Esophagus squamous epithelium (tissue), 5 donors: Measurements from ENCODE around the gene ZP2. TPM values are rescaled to one million over a fixed set of nuclear protein-coding genes. Genes with fewer than 3 reads are reported as not detected.

Experiments used
- DNase-seq: peaks from one replicate; lab custom pipeline; 2025; lab: John Stamatoyannopoulos, UW
- H3K27ac ChIP-seq, 4 donors: fragments of 200-600 bp; sonication (generic); one replicate each; pipeline ENCODE4 v1.5.1; 2016 to 2019; ENCODE audit warnings: mild to moderate bottlenecking in 1 of 4
- H3K27me3 ChIP-seq, 4 donors: fragments of 200-600 bp; sonication (generic); 1 replicate in 3 of 4; 2 replicates in 1 of 4; pipeline versions ENCODE4 v1.5.1 to v1.6.0; 2017 to 2021; ENCODE audit warnings: antibody characterized with exemption in 1 of 4
- H3K36me3 ChIP-seq, 3 donors: fragments of 200-600 bp; sonication (generic); one replicate each; pipeline ENCODE4 v1.5.1; 2016 to 2019
- H3K4me1 ChIP-seq, 3 donors: fragments of 200-600 bp; sonication (generic); one replicate each; pipeline ENCODE4 v1.5.1; 2017 to 2019
- H3K4me3 ChIP-seq, 4 donors: fragments of 200-600 bp; sonication (generic); 1 replicate in 3 of 4; 2 replicates in 1 of 4; pipeline ENCODE4 v1.5.1; 2016 to 2019; ENCODE audit warnings: mild to moderate bottlenecking in 2 of 4, moderate library complexity in 1 of 4
- H3K9me3 ChIP-seq, 3 donors: fragments of 200-600 bp; sonication (generic); one replicate each; pipeline ENCODE4 v1.5.1; 2016 to 2019
- POLR2A ChIP-seq, 4 donors: fragments of 450-650 bp; IDR thresholded peaks; one replicate each; pipeline ENCODE4 v1.6.1; 2017; ENCODE audit warnings: antibody characterized with exemption in 4 of 4, mild to moderate bottlenecking in 4 of 4, moderate library complexity in 3 of 4
- WGBS, 2 donors: methylation state at CpG; one replicate each; pipeline ENCODE4 v1.1.5; 2018; 5-methylcytosine and 5-hydroxymethylcytosine counted together
- intact Hi-C: fragments of 100-400 bp; cut with DNase I; formaldehyde crosslinking; loops from one replicate; pipeline ENCODE4 v1.15.0; 2022
- total RNA-seq, 4 donors: library from RNA; depleted of rRNA; stranded (reverse); fragments of >200 nt; gene quantifications; one replicate each; pipeline ENCODE4 v1.1.0, GENCODE V29; 2016
- TF ChIP-seq, protein P1 (sequence below), 6 experiments: fragments of 450-650 bp in 4 of 6; fragments of 200-600 bp in 2 of 6; sonication (generic) in 2 of 6; IDR thresholded peaks; one replicate each; pipeline ENCODE4 v1.5.1; 2016 to 2019; ENCODE audit warnings: antibody characterized with exemption in 6 of 6, mild to moderate bottlenecking in 4 of 6, moderate library complexity in 4 of 6
- donor health status: DM: yes; HTN: yes; CAD: no.

Gene ZP2
- total RNA-seq, 4 donors from 2014 or later = not detected

DNA sequence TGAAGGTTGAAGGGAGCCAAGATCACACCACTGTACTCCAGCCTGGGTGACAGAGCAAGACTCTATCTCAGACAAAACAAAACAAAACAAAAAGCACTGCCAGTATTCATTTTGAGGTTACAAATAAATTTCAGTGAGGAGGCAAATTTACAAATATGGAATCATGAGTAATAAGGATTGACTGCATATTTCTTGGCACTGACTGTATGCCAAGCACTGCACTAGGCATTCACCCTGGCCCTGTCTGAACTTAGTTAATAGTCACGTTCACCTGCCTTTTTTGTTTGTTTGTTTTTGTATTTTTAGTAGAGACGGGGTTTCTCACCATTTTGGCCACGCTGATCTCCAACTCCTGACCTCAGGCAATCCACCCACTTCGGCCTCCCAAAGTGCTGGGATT lies 47.8 kb downstream of the ZP2 start:
- WGBS, 2 donors = 69 to 70% methylated on average over 4 of the region's 4 CpGs
- H3K27me3 ChIP-seq = no peaks in the 10 kb centered on the region
- H3K36me3 ChIP-seq = peaks cover 0 to 73% (median 15%) of the 10 kb centered on the region in 3 donors
- peaks cover 4 to 58% (median 31%) of the 10 kb centered on the region in 3 donors for H3K4me1 ChIP-seq
- no peak overlapping the region for H3K4me3 ChIP-seq
- TF ChIP-seq POLR2A (IDR thresholded peaks at IDR 0.05) = no peak
- TF ChIP-seq, protein P1, sequence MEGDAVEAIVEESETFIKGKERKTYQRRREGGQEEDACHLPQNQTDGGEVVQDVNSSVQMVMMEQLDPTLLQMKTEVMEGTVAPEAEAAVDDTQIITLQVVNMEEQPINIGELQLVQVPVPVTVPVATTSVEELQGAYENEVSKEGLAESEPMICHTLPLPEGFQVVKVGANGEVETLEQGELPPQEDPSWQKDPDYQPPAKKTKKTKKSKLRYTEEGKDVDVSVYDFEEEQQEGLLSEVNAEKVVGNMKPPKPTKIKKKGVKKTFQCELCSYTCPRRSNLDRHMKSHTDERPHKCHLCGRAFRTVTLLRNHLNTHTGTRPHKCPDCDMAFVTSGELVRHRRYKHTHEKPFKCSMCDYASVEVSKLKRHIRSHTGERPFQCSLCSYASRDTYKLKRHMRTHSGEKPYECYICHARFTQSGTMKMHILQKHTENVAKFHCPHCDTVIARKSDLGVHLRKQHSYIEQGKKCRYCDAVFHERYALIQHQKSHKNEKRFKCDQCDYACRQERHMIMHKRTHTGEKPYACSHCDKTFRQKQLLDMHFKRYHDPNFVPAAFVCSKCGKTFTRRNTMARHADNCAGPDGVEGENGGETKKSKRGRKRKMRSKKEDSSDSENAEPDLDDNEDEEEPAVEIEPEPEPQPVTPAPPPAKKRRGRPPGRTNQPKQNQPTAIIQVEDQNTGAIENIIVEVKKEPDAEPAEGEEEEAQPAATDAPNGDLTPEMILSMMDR (IDR thresholded peaks at IDR 0.05) = no peak
- peak overlapping the region; percentile 9 to 80 (median 60) for H3K27ac ChIP-seq
- no peak for DNase-seq
- no peaks in the 10 kb centered on the region for H3K9me3 ChIP-seq
- intact Hi-C loops = no loop called here

DNA sequence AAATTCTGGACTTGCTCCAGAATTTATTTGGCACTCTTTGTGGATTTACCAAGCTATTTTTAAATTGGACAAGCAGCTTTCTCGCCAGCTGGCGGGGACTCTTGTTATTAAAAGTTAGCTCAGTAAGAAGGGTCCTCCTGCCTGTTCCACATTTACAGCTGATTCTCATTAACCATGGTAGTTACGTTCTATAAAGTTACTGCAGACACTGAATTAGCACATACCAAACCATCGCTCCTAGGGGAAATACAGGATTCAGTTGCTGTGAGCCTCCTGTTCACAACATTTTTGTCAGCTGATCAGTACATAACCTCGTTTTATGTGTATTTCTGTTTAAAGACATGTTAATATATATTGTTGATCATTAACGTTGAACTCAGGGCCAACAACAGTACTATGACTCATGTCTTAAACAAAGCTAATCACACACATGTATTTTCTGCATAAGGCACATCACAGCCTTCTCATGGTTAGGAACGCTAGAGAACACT lies 48.7 kb downstream of the ZP2 start:
- DNase-seq = no peak
- Histone ChIP-seq H3K4me3 (peak overlapping the region in 1 of 4 donors; percentile 10), H3K36me3 (peaks cover 0 to 68% (median 15%) of the 10 kb centered on the region in 3 donors), H3K27ac (peak overlapping the region in 3 of 4 donors; percentile 55 to 80 (median 66)), H3K9me3 (no peaks in the 10 kb centered on the region), H3K27me3 (no peaks in the 10 kb centered on the region), H3K4me1 (peaks cover 10 to 65% (median 37%) of the 10 kb centered on the region in 3 donors)
- TF ChIP-seq POLR2A (IDR thresholded peaks at IDR 0.05) = no peak
- TF ChIP-seq, protein P1 (IDR thresholded peaks at IDR 0.05) = no peak
- intact Hi-C loops = no loop called here
- 39 to 48% methylated on average over 7 of the region's 7 CpGs for WGBS, 2 donors

DNA sequence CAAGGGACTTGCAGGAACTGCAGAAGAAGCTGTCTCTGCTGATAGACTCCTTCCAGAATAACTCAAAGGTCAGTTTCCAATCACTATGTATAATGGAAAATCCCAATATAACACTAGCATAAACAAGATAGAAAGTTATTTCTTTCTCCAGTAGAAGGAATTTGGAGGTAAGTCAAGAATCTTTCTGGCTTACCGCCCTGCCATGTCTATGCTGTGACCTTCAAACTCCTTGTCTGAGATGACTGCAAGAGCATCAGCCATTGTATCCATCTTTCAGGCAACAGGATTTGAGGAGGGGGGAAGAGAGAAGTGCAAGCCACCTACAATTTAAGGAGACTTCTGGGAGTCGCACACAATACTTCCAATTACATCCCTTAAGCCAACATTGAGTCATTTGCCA lies 50.2 kb downstream of the ZP2 start:
- 50 to 67% methylated on average over 1 to 2 of the region's 2 CpGs for WGBS, 2 donors
- no peak overlapping the region for H3K4me3 ChIP-seq
- no peaks in the 10 kb centered on the region for H3K27me3 ChIP-seq
- peak overlapping the region in 2 of 4 donors; percentile 13 to 95 for H3K27ac ChIP-seq
- no peak for DNase-seq
- peaks cover 12 to 75% (median 45%) of the 10 kb centered on the region in 3 donors for H3K4me1 ChIP-seq
- peaks cover 0 to 54% (median 8%) of the 10 kb centered on the region in 3 donors for H3K36me3 ChIP-seq
- H3K9me3 ChIP-seq = no peaks in the 10 kb centered on the region
- intact Hi-C loops = no loop called here
- TF ChIP-seq, protein P1 (IDR thresholded peaks at IDR 0.05) = no peak
- TF ChIP-seq POLR2A (IDR thresholded peaks at IDR 0.05) = no peak

DNA sequence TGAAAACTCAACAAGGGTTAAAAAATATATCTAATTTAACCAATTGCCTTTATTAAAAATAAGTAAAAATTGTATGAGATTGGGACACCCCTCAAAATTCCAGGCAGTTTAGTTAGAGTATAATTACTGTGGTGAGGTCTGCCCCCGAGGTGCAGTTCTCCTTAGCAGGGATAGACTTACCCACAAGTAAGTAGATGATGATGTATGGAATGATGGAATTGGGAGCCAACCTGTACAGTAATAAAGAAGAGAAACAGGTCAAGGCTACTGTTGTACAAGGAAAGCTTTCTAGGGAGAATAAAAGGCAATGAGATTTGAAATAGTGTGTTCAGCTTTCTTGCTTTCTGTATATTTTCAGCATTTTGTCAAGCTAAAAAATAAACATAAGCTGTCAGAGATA lies 51.1 kb downstream of the ZP2 start:
- Histone ChIP-seq H3K36me3 (peaks cover 0 to 45% (median 8%) of the 10 kb centered on the region in 3 donors), H3K9me3 (no peaks in the 10 kb centered on the region), H3K27ac (peak overlapping the region in 2 of 4 donors; percentile 94 to 95), H3K4me1 (peaks cover 12 to 75% (median 45%) of the 10 kb centered on the region in 3 donors), H3K27me3 (no peaks in the 10 kb centered on the region), H3K4me3 (peak overlapping the region in 2 of 4 donors; percentile 72 to 94)
- DNase-seq = no peak
- TF ChIP-seq POLR2A (IDR thresholded peaks at IDR 0.05) = no peak
- TF ChIP-seq, protein P1 (IDR thresholded peaks at IDR 0.05) = no peak
- WGBS, 2 donors = 38 to 48% methylated on average over 1 of the region's 1 CpG
- intact Hi-C loops = no loop called here

DNA sequence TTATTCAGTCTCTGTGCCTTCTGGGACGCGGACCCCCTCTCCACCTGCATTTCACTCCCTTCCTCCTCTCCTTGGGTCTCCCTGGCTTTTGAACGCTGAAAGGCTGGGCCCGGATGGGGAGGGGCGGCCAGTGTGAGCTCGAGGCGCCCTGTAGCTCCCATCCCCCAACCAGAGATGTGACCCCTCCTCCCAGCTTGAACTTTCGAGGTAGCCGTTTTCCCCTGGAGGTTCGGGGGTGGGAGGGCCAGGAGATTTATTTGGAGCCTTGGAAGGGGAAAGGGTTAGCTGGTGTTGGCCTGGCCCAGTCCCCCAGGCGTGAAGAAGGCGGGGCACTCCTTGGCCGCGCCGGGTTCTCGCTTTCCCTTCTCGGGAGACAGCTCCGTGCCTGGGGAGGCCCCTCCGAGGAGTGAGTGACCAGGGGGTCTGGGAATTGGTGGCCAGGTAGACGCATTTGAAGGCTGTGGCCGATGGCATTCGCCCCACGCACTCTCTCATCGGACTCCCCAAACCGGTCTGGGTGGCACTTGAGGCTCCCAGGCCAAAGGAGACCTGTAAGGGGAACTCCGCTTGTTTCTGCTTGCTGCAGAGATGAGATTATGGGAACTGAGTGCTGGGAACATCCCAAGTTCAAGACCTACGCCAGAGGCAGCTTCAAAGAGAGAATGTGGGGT lies 52.0 kb downstream of the ZP2 start:
- Histone ChIP-seq H3K27ac (peak overlapping the region; percentile 90 to 95 (median 94)), H3K27me3 (no peaks in the 10 kb centered on the region), H3K4me1 (peaks cover 12 to 72% (median 45%) of the 10 kb centered on the region in 3 donors), H3K9me3 (no peaks in the 10 kb centered on the region), H3K36me3 (peaks cover 0 to 36% (median 5%) of the 10 kb centered on the region in 3 donors), H3K4me3 (peak overlapping the region; percentile 64 to 94 (median 82))
- intact Hi-C loops = loop anchor here (2.0 kb wide), 1 partner anchor 141 kb away; no protein-coding TSS in a partner anchor
- TF ChIP-seq, protein P1 (IDR thresholded peaks at IDR 0.05) = no peak
- TF ChIP-seq POLR2A (IDR thresholded peaks at IDR 0.05) = peak in 2 of 4 donors; percentile 28 to 36
- DNase-seq = no peak
- 1 to 3% methylated on average over 8 to 15 of the region's 27 CpGs for WGBS, 2 donors
